Measurements from ENCODE around the gene NMNAT1. TPM values are rescaled to one million over a fixed set of nuclear protein-coding genes. Genes with fewer than 3 reads are reported as not detected.

NMNAT1 gene
- total RNA-seq, 2 experiments from 2014 or later = 7.7 to 9.6 TPM

DNA sequence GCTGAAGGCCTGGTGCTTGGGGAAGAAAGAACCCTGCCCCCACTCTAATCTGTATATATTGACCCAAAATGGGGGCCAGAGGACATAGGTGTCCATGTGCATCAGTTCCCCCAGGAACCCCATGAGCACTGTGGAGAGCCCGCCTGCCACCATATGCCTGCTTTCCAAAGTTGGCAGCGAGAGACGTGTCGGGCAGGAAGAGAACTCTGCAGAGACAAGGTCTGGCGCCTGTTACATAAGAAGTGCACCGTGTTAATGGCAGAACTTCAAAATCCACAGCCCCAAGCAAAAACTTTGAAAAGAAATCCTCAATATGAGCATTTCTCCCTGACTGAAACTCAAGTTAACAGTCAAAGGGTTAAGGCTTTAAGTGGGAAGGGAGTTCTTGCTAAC lies 41.2 kb upstream of the NMNAT1 start:
- Mint-ChIP-seq H3K4me3 (no peak overlapping the region), H3K4me1 (ENCODE audit: low read depth) (peaks cover 30% of the 10 kb centered on the region), H3K27ac (no peak overlapping the region), H3K9me3 (no peaks in the 10 kb centered on the region), H3K36me3 (ENCODE audit: low read depth) (no peaks in the 10 kb centered on the region), H3K27me3 (no peaks in the 10 kb centered on the region)
- ChIA-PET POLR2A (no interaction called here), CTCF (interaction anchor here (1.6 to 1.8 kb wide), 2 partner anchors 28 to 41 kb away, joined by 4 read pairs; partner anchors contain the start of genes LZIC and NMNAT1)
- DNase-seq = no peak
- ATAC-seq = no peak
- intact Hi-C loops (cut with micrococcal nuclease) = no loop called here
- TF ChIP-seq, protein P1, sequence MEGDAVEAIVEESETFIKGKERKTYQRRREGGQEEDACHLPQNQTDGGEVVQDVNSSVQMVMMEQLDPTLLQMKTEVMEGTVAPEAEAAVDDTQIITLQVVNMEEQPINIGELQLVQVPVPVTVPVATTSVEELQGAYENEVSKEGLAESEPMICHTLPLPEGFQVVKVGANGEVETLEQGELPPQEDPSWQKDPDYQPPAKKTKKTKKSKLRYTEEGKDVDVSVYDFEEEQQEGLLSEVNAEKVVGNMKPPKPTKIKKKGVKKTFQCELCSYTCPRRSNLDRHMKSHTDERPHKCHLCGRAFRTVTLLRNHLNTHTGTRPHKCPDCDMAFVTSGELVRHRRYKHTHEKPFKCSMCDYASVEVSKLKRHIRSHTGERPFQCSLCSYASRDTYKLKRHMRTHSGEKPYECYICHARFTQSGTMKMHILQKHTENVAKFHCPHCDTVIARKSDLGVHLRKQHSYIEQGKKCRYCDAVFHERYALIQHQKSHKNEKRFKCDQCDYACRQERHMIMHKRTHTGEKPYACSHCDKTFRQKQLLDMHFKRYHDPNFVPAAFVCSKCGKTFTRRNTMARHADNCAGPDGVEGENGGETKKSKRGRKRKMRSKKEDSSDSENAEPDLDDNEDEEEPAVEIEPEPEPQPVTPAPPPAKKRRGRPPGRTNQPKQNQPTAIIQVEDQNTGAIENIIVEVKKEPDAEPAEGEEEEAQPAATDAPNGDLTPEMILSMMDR (IDR thresholded peaks at IDR 0.05) = no peak

DNA sequence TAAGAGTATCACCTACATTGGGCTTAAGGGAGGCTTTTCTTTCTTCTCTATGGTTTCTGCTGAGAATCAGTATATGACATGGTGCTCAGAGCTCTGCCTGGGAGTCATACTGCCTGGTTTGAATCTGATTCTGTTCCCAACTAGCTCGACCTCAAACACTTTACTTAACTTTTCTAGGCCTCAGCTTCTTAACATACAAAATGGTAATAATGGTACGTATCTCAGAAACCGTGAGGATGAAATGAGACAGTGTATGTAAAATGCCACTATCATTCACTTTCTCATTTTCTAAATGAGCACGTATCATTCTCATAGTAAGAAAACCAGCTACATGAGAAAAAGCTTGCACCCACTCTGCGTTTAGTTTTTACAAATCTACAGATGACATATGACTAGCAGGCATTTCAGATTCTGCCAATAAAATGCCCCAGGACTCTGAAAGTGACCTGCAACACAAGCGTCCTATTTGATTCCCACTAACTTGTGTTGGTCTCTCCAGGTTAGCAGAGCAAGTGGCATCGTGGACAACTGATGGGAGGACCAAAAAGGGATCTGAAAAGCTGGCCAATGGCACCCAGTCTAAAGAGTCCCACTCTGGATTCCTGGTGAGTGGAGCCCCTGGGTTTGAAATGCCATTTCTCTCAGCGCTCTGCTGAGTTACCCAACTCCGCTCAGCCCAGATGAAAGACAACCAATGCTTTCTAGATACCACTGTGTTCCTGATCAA lies 39.3 kb upstream of the NMNAT1 start:
- Mint-ChIP-seq H3K27me3 (no peaks in the 10 kb centered on the region), H3K27ac (peak overlapping the region; percentile 47), H3K4me1 (ENCODE audit: low read depth) (peaks cover 39% of the 10 kb centered on the region), H3K4me3 (no peak overlapping the region), H3K9me3 (no peaks in the 10 kb centered on the region), H3K36me3 (ENCODE audit: low read depth) (no peaks in the 10 kb centered on the region)
- ATAC-seq = peak; percentile 79
- POLR2A ChIA-PET = interaction anchor here (0.6 to 1.2 kb wide), 5 partner anchors 11 to 47 kb away, joined by 3 read pairs; no protein-coding TSS in a partner anchor
- CTCF ChIA-PET = interaction anchor here (0.8 to 2.1 kb wide), 6 partner anchors 10 to 46 kb away, joined by 3 to 7 read pairs (median 4); no protein-coding TSS in a partner anchor
- TF ChIP-seq, protein P1 (IDR thresholded peaks at IDR 0.05) = no peak
- intact Hi-C loops (cut with micrococcal nuclease) = no loop called here
- peak; percentile 18 for DNase-seq

DNA sequence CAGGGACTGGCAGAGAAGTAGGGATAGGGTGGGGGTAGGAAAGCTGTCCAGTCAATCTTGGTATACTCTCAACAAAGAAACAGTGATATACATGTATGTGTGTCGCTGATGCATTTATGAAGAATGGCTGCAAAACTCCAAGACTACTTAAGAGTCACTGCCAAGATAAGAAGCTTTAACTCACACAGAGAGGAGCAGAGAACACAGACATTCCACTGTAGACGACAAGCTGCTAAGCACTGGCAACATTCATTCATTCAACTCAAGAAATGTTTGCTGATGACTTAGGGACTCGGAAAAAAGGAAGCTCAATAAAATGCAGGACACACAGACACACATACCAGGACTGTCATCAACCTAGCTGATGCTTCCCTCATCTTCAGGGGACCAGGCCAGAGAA lies 38.7 kb upstream of the NMNAT1 start:
- Mint-ChIP-seq H3K4me1 (ENCODE audit: low read depth) (peaks cover 45% of the 10 kb centered on the region), H3K27me3 (no peaks in the 10 kb centered on the region), H3K27ac (no peak overlapping the region), H3K9me3 (no peaks in the 10 kb centered on the region), H3K4me3 (no peak overlapping the region), H3K36me3 (ENCODE audit: low read depth) (no peaks in the 10 kb centered on the region)
- intact Hi-C loops (cut with micrococcal nuclease) = no loop called here
- TF ChIP-seq, protein P1 (IDR thresholded peaks at IDR 0.05) = no peak
- ATAC-seq (no peak), DNase-seq (no peak)
- ChIA-PET POLR2A (interaction anchor here (0.6 to 0.8 kb wide), 2 partner anchors 37 to 39 kb away, joined by 3 read pairs; no protein-coding TSS in a partner anchor), CTCF (interaction anchor here (0.8 to 2.1 kb wide), 4 partner anchors 29 to 46 kb away, joined by 3 to 7 read pairs (median 4); no protein-coding TSS in a partner anchor)

DNA sequence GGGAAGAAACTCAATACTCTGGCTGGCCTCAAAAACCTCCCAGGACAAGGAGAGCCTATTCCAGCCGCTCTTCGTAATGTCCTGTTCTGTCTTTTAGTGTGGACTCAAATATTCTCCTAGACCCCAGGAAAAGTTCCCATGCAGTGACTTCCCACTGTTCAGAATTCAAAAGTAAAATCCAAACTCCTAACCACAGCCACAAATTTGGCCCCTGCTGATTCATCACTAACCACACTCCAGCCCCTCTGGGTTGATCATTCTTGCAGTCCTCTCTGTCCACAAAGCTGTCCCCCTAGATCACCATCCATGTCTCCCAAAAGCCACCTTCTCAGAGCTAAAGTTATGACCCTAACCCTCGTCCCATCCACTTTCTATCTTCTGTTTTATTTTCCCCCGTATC lies 38.3 kb upstream of the NMNAT1 start:
- no peaks in the 10 kb centered on the region for H3K36me3 Mint-ChIP-seq (ENCODE audit: low read depth)
- H3K4me1 Mint-ChIP-seq (ENCODE audit: low read depth) = peaks cover 45% of the 10 kb centered on the region
- POLR2A ChIA-PET = interaction anchor here (0.5 to 0.8 kb wide), 2 partner anchors 39 to 306 kb away, joined by 3 to 4 read pairs; no protein-coding TSS in a partner anchor
- no peaks in the 10 kb centered on the region for H3K9me3 Mint-ChIP-seq
- TF ChIP-seq, protein P1 (IDR thresholded peaks at IDR 0.05) = no peak
- CTCF ChIA-PET = interaction anchor here (0.8 to 2.1 kb wide), 4 partner anchors 10 to 37 kb away, joined by 3 to 4 read pairs (median 3); no protein-coding TSS in a partner anchor
- DNase-seq (no peak), ATAC-seq (no peak)
- no peaks in the 10 kb centered on the region for H3K27me3 Mint-ChIP-seq
- intact Hi-C loops (cut with micrococcal nuclease) = no loop called here
- no peak overlapping the region for H3K27ac Mint-ChIP-seq
- H3K4me3 Mint-ChIP-seq = no peak overlapping the region

DNA sequence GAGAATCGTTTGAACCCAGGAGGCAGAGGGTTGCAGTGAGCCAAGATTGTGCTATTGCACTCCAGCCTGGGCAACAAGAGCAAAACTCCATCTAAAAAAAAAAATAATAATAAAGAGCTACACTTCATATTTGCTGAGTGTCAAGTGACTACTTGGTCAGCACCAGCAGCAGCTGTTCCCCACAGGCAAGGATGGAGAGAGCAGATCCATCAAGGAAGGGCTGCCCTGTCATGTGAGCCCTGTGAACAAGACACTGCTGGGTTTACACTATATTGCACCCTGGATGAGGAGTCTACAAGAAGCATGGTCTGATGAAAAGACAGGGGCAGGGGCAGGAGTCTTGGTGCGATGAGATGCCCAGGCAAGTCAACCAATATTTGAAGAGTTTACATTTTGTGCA lies 36.8 kb upstream of the NMNAT1 start:
- Mint-ChIP-seq H3K27me3 (no peaks in the 10 kb centered on the region), H3K27ac (no peak overlapping the region), H3K4me1 (ENCODE audit: low read depth) (peaks cover 38% of the 10 kb centered on the region), H3K4me3 (no peak overlapping the region), H3K36me3 (ENCODE audit: low read depth) (no peaks in the 10 kb centered on the region), H3K9me3 (no peaks in the 10 kb centered on the region)
- ChIA-PET CTCF (interaction anchor here (1.0 to 1.5 kb wide), 3 partner anchors 12 to 122 kb away, joined by 3 to 5 read pairs (median 3); no protein-coding TSS in a partner anchor), POLR2A (interaction anchor here (1.0 kb wide), 1 partner anchor 187 kb away, joined by 4 read pairs; no protein-coding TSS in a partner anchor)
- ATAC-seq (no peak), DNase-seq (no peak)
- intact Hi-C loops (cut with micrococcal nuclease) = no loop called here
- TF ChIP-seq, protein P1 (IDR thresholded peaks at IDR 0.05) = no peak
